Measurements from ENCODE around the gene GUCD1. TPM values are rescaled to one million over a fixed set of nuclear protein-coding genes. Genes with fewer than 3 reads are reported as not detected.
A peak's percentile ranks its signal among the peaks of the same experiment; 100 is the strongest.

GUCD1 gene
- total and polyA plus RNA-seq, 2 of the 13 experiments (the other 11 are each of a cell fraction or from before 2014, with no cell fraction given): 128 to 245 TPM

GRCh38 chr22:24583221-24584165 is 28.6 kb upstream of the GUCD1 start (continued):
- TF ChIP-seq, protein P1, sequence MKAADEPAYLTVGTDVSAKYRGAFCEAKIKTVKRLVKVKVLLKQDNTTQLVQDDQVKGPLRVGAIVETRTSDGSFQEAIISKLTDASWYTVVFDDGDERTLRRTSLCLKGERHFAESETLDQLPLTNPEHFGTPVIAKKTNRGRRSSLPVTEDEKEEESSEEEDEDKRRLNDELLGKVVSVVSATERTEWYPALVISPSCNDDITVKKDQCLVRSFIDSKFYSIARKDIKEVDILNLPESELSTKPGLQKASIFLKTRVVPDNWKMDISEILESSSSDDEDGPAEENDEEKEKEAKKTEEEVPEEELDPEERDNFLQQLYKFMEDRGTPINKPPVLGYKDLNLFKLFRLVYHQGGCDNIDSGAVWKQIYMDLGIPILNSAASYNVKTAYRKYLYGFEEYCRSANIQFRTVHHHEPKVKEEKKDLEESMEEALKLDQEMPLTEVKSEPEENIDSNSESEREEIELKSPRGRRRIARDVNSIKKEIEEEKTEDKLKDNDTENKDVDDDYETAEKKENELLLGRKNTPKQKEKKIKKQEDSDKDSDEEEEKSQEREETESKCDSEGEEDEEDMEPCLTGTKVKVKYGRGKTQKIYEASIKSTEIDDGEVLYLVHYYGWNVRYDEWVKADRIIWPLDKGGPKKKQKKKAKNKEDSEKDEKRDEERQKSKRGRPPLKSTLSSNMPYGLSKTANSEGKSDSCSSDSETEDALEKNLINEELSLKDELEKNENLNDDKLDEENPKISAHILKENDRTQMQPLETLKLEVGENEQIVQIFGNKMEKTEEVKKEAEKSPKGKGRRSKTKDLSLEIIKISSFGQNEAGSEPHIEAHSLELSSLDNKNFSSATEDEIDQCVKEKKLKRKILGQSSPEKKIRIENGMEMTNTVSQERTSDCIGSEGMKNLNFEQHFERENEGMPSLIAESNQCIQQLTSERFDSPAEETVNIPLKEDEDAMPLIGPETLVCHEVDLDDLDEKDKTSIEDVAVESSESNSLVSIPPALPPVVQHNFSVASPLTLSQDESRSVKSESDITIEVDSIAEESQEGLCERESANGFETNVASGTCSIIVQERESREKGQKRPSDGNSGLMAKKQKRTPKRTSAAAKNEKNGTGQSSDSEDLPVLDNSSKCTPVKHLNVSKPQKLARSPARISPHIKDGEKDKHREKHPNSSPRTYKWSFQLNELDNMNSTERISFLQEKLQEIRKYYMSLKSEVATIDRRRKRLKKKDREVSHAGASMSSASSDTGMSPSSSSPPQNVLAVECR (CRISPR knock-in tag; IDR thresholded peaks at IDR 0.05; ENCODE audit: borderline replicate concordance): 0 out of 2 replicates have a peak, but pooled peaks have one; percentile 43
- TF ChIP-seq SP2 (CRISPR knock-in tag; IDR thresholded peaks at IDR 0.05) (no peak), MAFG (CRISPR knock-in tag; IDR thresholded peaks at IDR 0.05) (no peak), MBD4 (IDR thresholded peaks at IDR 0.05; ENCODE audit: borderline replicate concordance, low read length) (no peak), ARID3A (IDR thresholded peaks at IDR 0.05; ENCODE audit: low read depth, low read length) (no peak), U2AF2 (IDR thresholded peaks at IDR 0.05; ENCODE audit: low read depth, low read length) (no peak), GTF2F1 (IDR thresholded peaks at IDR 0.05; ENCODE audit: low read length) (no peak), SPEN (CRISPR knock-in tag; IDR thresholded peaks at IDR 0.05; ENCODE audit: low read depth) (peak; percentile 67; the same call in 1 of the 2 replicates), ATF1 (CRISPR knock-in tag; IDR thresholded peaks at IDR 0.05) (no peak), ZNF780A (CRISPR knock-in tag; IDR thresholded peaks at IDR 0.05) (no peak), ZNF205 (CRISPR knock-in tag; IDR thresholded peaks at IDR 0.05) (no peak), RAD51 (IDR thresholded peaks at IDR 0.05; ENCODE audit: borderline replicate concordance) (no peak), ZNF501 (CRISPR knock-in tag; IDR thresholded peaks at IDR 0.05) (0 out of 2 replicates have a peak, but pooled peaks have one; percentile 17), SAFB2 (CRISPR knock-in tag; IDR thresholded peaks at IDR 0.05; ENCODE audit: borderline replicate concordance, low read depth) (0 out of 2 replicates have a peak, but pooled peaks have one; percentile 14), UBTF (CRISPR knock-in tag; IDR thresholded peaks at IDR 0.05) (peak; percentile 60), ZNF761 (CRISPR knock-in tag; conservative IDR thresholded peaks at IDR 0.05) (no peak), XRCC5 (optimal IDR thresholded peaks at IDR 0.05; ENCODE audit: low read length) (peak; percentile 64)
- TF ChIP-seq, protein P2, sequence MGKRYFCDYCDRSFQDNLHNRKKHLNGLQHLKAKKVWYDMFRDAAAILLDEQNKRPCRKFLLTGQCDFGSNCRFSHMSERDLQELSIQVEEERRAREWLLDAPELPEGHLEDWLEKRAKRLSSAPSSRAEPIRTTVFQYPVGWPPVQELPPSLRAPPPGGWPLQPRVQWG (CRISPR knock-in tag; IDR thresholded peaks at IDR 0.05; ENCODE audit: borderline replicate concordance, low read depth): no peak
- TF ChIP-seq, protein P3, sequence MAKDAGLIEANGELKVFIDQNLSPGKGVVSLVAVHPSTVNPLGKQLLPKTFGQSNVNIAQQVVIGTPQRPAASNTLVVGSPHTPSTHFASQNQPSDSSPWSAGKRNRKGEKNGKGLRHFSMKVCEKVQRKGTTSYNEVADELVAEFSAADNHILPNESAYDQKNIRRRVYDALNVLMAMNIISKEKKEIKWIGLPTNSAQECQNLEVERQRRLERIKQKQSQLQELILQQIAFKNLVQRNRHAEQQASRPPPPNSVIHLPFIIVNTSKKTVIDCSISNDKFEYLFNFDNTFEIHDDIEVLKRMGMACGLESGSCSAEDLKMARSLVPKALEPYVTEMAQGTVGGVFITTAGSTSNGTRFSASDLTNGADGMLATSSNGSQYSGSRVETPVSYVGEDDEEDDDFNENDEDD (CRISPR knock-in tag; IDR thresholded peaks at IDR 0.05; ENCODE audit: borderline replicate concordance): no peak
